Ishikawa (cell line): Measurements from ENCODE around the gene MYLIP.

Experiments used
- CEBPB ChIP-seq: IDR thresholded peaks from 2 replicates; pipeline ENCODE4 v1.6.1; 2012
- CREB1 ChIP-seq: IDR thresholded peaks from 2 replicates; pipeline ENCODE4 v1.6.1; 2012; ENCODE audit warnings: low read depth
- EGR1 ChIP-seq: IDR thresholded peaks from 2 replicates; pipeline ENCODE4 v1.6.1; 2012
- EP300 ChIP-seq: IDR thresholded peaks from 2 replicates; pipeline ENCODE4 v1.6.1; 2012; ENCODE audit warnings: borderline replicate concordance
- FOXM1 ChIP-seq: IDR thresholded peaks from 2 replicates; pipeline ENCODE4 v1.6.1; 2012; ENCODE audit warnings: low read depth, borderline replicate concordance
- MAX ChIP-seq: IDR thresholded peaks from 2 replicates; pipeline ENCODE4 v1.6.1; 2012
- NFIC ChIP-seq: IDR thresholded peaks from 2 replicates; pipeline ENCODE4 v1.6.1; 2012
- RAD21 ChIP-seq: IDR thresholded peaks from 2 replicates; pipeline ENCODE4 v1.6.1; 2012; ENCODE audit warnings: low read depth
- REST ChIP-seq: IDR thresholded peaks from 2 replicates; pipeline ENCODE4 v1.6.1; 2012; ENCODE audit warnings: low read depth, mild to moderate bottlenecking
- TAF1 ChIP-seq: IDR thresholded peaks from 2 replicates; pipeline ENCODE4 v1.6.1; 2012; ENCODE audit warnings: low read depth, mild to moderate bottlenecking
- TCF12 ChIP-seq: IDR thresholded peaks from 2 replicates; pipeline ENCODE4 v1.6.1; 2012; ENCODE audit warnings: low read depth
- TEAD4 ChIP-seq: IDR thresholded peaks from 2 replicates; pipeline ENCODE4 v1.6.1; 2012
- USF1 ChIP-seq: IDR thresholded peaks from 2 replicates; pipeline ENCODE4 v1.6.1; 2012
- YY1 ChIP-seq: IDR thresholded peaks from 2 replicates; pipeline ENCODE4 v1.6.1; 2012; ENCODE audit warnings: low read depth
- ZBTB7A ChIP-seq: IDR thresholded peaks from 2 replicates; pipeline ENCODE4 v1.6.1; 2012; ENCODE audit warnings: low read depth

The MYLIP gene

GRCh38 chr6:16121339-16121738, 7.5 kb upstream of the MYLIP start:
- TF ChIP-seq CEBPB (no peak), EGR1 (no peak), ZBTB7A (no peak), TCF12 (no peak), REST (no peak), FOXM1 (no peak), RAD21 (no peak), EP300 (no peak), TAF1 (no peak), YY1 (no peak), MAX (no peak), USF1 (no peak), CREB1 (no peak), NFIC (no peak), TEAD4 (no peak)

- TF ChIP-seq FOXM1 (no peak), TEAD4 (no peak), REST (no peak), YY1 (no peak), TCF12 (no peak), TAF1 (no peak), ZBTB7A (no peak), MAX (no peak), USF1 (no peak), EP300 (no peak), NFIC (no peak)
These were observed 6.7 kb upstream of the MYLIP start for GRCh38 chr6:16122197-16122596.

GRCh38 chr6:16124198-16125180, 4.4 kb upstream of the MYLIP start:
- TF ChIP-seq TCF12: no peak
- no peak for TF ChIP-seq ZBTB7A

GRCh38 chr6:16126056-16126455, 2.8 kb upstream of the MYLIP start:
- TF ChIP-seq MAX (no peak), EGR1 (no peak), CEBPB (no peak), FOXM1 (no peak), TCF12 (no peak), USF1 (no peak), RAD21 (no peak), NFIC (no peak), ZBTB7A (no peak), REST (no peak), YY1 (no peak), CREB1 (no peak), TAF1 (no peak), TEAD4 (no peak), EP300 (no peak)
